ENCODE measurements around the gene GPR18. TPM values are rescaled to one million over a fixed set of nuclear protein-coding genes. Genes with fewer than 3 reads are reported as not detected.

The GPR18 gene
- total RNA-seq, 4 donors from 2014 or later = not detected

GRCh38 chr13:99290894-99291293 lies 32.7 kb upstream of the GPR18 start:
- Histone ChIP-seq H3K36me3 (no peaks in the 10 kb centered on the region), H3K27me3 (no peaks in the 10 kb centered on the region), H3K4me1 (peaks cover 31% of the 10 kb centered on the region), H3K9me3 (no peaks in the 10 kb centered on the region), H3K27ac (no peak overlapping the region), H3K4me3 (no peak overlapping the region)
- no peak for TF ChIP-seq CTCF (IDR thresholded peaks at IDR 0.05)
- 68% methylated on average over 3 of the region's 3 CpGs for WGBS
- DNase-seq (ENCODE audit: low spot score in 2 of 2) = no peak

- Histone ChIP-seq H3K27me3 (no peaks in the 10 kb centered on the region), H3K4me1 (peaks cover 41% of the 10 kb centered on the region), H3K36me3 (no peaks in the 10 kb centered on the region), H3K9me3 (no peaks in the 10 kb centered on the region), H3K4me3 (no peak overlapping the region), H3K27ac (peak overlapping the region; percentile 10)
- WGBS = 75% methylated on average over 7 of the region's 7 CpGs
- TF ChIP-seq EP300 (IDR thresholded peaks at IDR 0.05) (no peak), CTCF (IDR thresholded peaks at IDR 0.05) (no peak), POLR2AphosphoS5 (IDR thresholded peaks at IDR 0.05) (no peak), POLR2A (IDR thresholded peaks at IDR 0.05) (no peak)
- no peak for DNase-seq (ENCODE audit: low spot score in 2 of 2)
Observed at GRCh38 chr13:99289674-99290337, 31.6 kb upstream of the GPR18 start.

- Histone ChIP-seq H3K27ac (no peak overlapping the region), H3K4me1 (peaks cover 44% of the 10 kb centered on the region)
- WGBS = 71% methylated on average over 2 of the region's 2 CpGs
Observed at GRCh38 chr13:99289271-99289670, 31.1 kb upstream of the GPR18 start.

GRCh38 chr13:99288089-99288488 lies 29.9 kb upstream of the GPR18 start:
- H3K4me3 ChIP-seq = no peak overlapping the region
- no peaks in the 10 kb centered on the region for H3K36me3 ChIP-seq
- H3K27ac ChIP-seq = peak overlapping the region; percentile 29
- no peak for DNase-seq (ENCODE audit: low spot score in 2 of 2)
- H3K9me3 ChIP-seq = no peaks in the 10 kb centered on the region
- H3K27me3 ChIP-seq = no peaks in the 10 kb centered on the region
- peaks cover 53% of the 10 kb centered on the region for H3K4me1 ChIP-seq
- TF ChIP-seq CTCF (IDR thresholded peaks at IDR 0.05) (no peak), POLR2AphosphoS5 (IDR thresholded peaks at IDR 0.05) (no peak), EP300 (IDR thresholded peaks at IDR 0.05) (no peak), POLR2A (IDR thresholded peaks at IDR 0.05) (no peak)
- WGBS = 57% methylated on average over 2 of the region's 2 CpGs

More at GRCh38 chr13:99289271-99289670, 31.1 kb upstream of the GPR18 start:
- Histone ChIP-seq H3K36me3 (no peaks in the 10 kb centered on the region), H3K27me3 (no peaks in the 10 kb centered on the region), H3K9me3 (no peaks in the 10 kb centered on the region), H3K4me3 (no peak overlapping the region)
- no peak for DNase-seq (ENCODE audit: low spot score in 2 of 2)
- TF ChIP-seq EP300 (IDR thresholded peaks at IDR 0.05) (no peak), CTCF (IDR thresholded peaks at IDR 0.05) (no peak), POLR2AphosphoS5 (IDR thresholded peaks at IDR 0.05) (no peak), POLR2A (IDR thresholded peaks at IDR 0.05) (no peak)

GRCh38 chr13:99287551-99287950 lies 29.4 kb upstream of the GPR18 start:
- no peak for DNase-seq (ENCODE audit: low spot score in 2 of 2)
- WGBS = 14% methylated on average over 4 of the region's 4 CpGs
- no peaks in the 10 kb centered on the region for H3K36me3 ChIP-seq
- H3K4me1 ChIP-seq = peaks cover 58% of the 10 kb centered on the region
- no peak overlapping the region for H3K27ac ChIP-seq
- no peaks in the 10 kb centered on the region for H3K9me3 ChIP-seq
- TF ChIP-seq EP300 (IDR thresholded peaks at IDR 0.05) (no peak), POLR2AphosphoS5 (IDR thresholded peaks at IDR 0.05) (no peak), POLR2A (IDR thresholded peaks at IDR 0.05) (no peak), CTCF (IDR thresholded peaks at IDR 0.05) (no peak)
- H3K4me3 ChIP-seq = no peak overlapping the region
- H3K27me3 ChIP-seq = no peaks in the 10 kb centered on the region
